NCI-H510A treated with DMSO at 0.1 percent for 48 hours (cell line): ENCODE data around the gene BPI.
"Not testable (repeated sequence)": the region's sequence is repeated elsewhere in the genome, so short reads cannot be mapped to it uniquely, and the experiment has no call there.

Source experiments
- DNase-seq: peaks from one replicate; lab custom pipeline; 2025; lab: John Stamatoyannopoulos, UW

The BPI gene

DNA sequence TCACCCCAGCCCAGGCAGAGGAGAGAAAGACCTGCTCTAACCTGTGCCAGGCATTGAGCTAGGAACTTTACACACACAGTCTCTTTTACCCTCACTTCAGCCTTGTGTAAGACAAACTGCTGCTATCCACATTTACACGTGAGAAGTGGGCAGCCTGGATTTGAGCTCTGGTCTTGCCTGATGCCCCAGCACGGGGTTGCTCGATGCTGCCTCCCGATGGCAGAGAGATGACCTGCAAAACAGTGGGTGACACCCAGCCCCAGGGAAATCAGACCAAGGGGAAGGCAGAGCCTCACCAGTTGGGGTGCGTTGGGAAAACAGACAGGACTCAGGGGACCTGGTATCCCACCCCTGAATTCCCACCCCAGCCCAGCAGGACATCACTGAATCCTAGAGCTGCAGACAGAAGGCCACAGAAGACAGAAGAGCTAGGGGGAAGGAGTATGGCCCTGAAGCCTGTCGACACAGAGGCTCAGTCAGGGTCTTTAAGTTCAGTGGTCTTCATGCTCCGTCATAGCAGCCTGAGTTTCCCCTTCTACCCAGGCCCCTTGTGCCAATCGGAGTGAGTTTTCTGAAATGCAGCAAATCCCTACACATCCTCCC lies 990 bp downstream of the BPI start:
- DNase-seq: no peak

GRCh38 chr20:38305541-38305940 lies 1.6 kb downstream of the BPI start:
- no peak for DNase-seq

DNA sequence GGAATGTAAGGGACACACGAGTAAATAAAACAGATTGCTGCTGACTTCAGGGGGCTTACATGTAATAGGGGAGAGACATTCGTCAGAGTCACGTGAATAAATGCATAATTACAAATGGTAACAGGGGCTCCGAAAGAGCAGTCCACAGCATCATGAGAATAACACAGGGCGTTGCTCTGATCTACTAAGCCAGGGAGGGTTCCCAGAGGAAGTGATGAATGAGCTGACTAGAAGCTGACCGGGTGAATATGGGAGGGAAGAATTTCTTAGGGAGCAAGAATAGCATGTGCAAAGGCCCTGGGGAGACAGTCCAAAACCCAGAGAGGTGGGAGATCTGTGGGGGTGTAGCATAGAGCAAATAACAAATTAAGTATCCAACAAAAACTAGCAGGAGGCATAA lies 2.4 kb downstream of the BPI start:
- no peak for DNase-seq

DNA sequence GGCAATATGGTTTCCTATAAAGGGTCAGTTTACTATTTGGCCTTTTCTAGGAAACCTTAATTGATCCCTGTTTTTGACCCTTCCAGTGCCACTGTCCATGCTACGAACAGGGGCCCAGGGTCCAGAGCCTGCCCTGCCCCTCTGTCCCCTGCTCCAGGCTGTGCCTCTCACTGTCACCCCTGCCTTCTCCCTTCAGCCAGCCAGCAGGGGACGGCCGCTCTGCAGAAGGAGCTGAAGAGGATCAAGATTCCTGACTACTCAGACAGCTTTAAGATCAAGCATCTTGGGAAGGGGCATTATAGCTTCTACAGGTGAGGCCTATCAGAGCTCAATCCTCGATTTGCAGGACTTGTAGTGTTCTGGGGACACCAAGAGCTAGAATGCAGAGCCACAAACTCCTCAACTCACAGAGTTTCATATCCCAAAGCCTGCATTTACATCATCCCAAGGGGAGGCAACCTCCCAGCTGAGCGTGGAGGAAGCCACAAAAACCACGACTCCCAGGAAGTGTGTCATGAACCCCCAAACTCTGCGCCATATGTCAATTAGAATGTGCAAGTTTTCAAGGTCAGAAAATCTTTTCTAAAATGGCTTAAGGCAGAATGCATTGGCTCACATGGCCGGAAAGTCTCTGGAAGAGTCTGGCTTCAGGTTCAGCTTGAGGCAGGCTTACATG lies 3.6 kb downstream of the BPI start:
- DNase-seq: no peak

DNA sequence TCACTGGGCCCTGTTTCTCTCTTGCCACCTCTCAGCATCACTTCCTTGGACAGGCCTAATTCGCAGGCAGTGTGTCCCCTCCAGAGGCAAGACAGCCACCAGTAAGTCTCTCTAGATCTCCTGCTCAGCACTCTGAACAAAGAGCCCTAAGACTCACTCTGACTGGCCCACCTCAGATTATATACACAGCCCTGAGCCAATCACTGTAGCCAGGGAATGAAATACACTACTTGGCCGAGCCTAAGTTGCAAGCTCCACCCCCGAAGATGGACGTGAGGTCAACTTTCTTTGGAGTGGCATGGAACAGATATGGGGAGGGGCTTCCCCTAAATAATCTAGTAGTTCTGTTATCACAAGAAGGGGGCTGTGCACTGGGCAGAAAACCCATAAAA lies 4.1 kb downstream of the BPI start:
- DNase-seq: no peak

DNA sequence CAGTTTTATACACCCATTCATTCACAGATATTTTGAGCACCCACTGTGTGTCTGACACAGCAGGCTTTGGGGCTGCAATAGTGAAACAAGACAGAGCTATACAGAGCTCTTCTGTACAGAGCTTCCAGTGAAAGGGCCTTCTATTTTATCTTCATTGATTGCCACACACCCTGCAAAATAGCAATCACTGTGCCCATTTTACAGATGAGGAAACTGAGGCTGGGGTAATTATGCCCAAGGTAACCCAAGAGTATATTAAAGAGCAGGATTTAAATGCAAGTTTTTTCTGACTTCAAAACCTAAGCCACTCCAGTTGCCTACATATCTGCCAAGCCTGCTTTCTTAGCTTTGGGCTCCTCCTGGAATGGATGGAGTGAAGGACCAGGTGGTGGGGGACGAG lies 4.5 kb downstream of the BPI start:
- no peak for DNase-seq

DNA sequence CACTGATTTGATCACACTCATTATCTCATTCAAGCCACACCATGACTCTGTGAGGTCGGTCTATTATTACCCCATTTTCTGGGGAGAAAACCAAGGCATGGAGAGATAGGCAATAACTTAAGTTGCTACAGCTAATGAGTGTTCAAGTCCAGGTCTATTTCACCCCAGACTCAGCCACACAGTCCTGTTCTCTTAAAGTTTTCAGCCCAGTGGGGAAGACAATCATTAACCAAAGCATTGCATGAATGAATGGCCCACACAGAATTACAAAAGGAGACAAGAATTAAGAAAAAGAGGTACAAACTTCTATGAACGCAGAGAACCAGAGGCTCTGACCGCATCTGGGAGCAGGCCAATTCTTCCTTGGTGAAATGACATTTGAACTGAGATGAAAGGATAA lies 7.1 kb downstream of the BPI start:
- DNase-seq: no peak

GRCh38 chr20:38311491-38311890 lies 7.5 kb downstream of the BPI start:
- no peak for DNase-seq

DNA sequence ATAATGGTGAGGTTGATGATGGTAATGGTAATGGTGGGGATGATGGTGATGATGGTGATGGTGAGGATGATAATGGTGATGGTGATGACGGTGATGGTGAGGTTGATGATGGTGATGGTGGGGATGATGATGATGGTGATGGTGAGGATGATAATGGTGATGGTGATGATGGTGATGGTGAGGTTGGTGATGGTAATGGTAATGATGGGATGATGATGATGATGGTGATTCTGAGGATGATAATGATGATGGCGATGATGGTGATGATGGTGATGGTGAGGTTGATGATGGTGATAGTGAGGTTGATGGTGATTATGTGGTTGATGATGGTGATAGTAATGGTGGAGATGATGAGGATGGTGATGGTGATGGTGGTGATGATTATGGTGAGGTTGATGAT lies 9.7 kb downstream of the BPI start:
- no peak for DNase-seq

GRCh38 chr20:38314350-38314749 lies 10.4 kb downstream of the BPI start:
- not testable (repeated sequence) for DNase-seq

DNA sequence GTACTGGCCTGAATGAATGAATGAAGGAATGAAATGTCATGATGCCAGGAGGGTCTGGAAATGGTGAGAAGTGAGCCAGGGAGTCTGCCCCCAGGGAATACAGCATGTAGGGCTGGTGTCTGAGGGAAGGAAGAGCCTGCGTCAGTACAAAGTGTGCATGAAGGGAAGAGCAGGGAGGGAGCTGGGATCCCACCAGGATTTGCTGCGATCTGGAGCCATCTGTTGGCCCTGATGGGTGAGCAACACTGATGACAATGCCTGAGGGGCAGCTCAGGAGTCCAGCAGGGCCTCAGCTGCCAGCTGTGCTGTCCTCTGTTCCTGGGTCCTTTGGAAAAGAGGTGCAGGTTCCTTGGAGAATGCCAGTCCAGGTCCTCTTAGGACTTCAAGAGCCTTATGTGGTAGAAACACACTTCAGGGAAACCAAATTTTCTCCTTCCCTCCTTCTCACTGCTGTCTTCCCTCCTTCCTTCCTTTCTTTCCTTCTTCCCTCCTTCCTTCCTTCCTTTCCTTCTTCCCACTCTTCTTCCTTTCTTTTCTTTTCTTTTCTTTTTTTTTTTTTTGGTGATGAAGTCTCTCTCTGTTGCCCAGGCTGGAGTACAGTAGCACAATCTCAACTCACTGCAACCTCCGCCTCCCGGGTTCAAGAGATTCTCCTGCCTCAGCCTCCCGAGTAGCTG lies 11.5 kb downstream of the BPI start:
- no peak for DNase-seq

DNA sequence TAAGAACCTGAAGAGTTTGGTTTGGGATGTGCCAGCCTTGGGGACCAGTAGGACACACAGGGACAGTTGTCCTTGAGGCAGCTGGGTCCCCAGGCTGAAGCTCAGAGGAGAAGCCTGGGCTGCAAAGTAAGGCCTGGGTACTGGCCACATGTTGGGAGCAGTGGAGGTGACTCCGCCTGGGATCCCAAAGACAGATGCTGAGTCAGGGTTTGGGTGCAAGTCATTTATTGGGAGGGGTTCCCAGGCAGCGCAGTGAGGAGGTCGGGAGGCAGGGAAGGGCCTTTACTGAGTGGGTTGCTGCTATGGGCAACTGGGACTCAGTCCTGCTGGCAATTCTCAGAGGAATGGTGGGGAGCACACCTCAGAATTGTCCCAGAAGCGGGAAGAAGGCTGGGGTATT lies 12.4 kb downstream of the BPI start:
- DNase-seq: no peak

DNA sequence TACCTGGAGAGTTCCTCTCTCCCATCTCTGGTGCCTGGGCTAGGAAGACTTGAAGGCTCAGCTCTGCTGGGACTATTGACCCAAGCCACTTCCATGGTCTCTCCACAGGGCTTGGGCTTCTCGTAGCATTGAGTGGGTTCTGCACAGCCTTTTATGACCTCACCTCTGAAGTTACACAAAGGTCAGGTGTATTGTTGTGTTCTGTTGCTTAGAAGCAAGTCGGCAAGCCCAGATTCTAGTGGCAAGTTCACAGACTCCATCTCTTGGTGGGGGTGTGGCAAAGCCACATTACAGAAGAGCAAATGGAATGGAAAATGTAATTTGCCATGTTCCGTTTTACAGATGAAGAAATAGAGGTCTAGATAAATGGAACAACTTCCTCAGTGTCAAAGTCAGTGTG lies 13.5 kb downstream of the BPI start:
- DNase-seq: no peak

DNA sequence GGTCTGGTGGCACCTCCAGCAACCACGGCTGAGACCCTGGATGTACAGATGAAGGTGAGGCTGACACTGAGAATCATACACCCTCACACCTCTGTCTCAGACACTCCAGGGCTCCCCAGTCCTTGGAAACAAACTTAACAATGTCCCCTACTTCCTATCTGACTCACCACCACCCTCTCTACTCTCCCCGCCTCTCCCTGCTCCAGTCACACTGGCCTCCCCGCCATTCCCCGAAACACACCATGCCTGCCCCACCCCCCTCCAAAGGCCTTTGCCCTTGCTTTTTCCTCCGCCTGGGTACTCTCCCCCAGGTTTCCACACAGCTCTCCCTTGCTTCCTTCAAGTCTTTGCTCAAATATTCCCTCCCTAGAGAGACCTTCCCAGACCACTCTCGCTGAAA lies 16.3 kb downstream of the BPI start:
- no peak for DNase-seq

DNA sequence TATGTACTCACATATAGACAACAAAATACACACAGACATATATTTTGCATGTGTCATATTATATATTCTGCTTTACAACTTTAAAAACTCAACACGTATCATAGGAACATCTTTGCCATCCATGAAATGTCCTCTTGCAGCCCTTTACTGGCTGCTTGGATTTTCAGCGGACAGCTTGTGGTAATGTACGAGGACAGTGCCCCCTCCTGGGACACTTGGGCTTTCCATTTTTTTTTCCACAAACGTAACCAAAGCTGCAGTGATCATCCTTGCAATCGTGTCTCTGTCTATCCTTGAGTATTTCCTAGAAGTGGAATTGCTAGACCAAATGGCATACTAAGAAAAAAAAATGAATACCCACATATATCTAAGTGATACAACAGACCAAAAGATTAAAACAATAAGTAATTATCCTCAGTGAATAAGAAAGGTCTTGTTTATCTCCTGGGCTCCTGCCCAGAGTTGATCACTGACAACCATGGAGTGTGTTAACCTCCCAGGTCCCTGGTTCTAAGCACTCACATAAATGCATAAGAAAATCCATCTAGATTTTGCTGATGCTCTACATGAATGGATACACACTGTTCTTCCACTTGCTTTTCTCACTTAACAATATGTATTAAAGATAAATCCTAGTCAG lies 18.1 kb downstream of the BPI start:
- DNase-seq: peak; percentile 21

DNA sequence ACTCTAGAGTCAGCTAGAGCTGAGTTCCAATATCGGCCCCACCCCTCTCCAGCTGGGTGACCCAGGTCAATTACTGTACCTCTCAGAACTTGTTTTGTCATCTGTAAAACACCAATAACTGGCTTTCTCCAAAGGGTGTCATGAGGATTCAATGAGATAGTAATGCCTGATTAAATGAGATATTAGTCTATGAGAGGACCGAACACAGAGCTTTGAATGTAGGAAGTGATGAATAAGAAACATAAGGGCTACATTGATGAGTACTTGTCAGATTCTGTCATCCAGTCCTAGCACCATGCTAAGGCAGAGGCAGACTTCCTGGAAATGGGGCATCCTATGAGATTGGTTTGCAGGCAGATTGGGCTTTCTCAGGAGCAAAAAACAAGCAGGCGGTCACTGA lies 20.2 kb downstream of the BPI start:
- no peak for DNase-seq

DNA sequence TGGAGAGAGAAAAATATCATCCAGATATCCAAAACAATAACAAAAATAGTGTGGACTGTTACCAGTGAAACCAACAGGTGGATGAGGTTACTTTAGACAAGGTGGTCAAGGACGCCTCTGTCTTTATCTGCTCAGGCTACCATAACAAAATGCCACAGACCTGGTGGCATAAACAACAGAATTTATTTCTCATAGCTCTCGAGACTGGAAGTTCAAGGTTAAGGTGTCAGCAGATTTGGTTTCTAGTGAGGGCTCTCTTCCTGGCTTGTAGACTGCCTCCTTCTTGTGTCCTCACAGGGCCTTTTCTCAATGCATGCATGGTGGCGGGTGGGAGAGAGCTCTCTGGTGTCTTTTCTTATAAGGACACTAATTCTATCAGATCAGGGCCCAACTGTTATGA lies 21.2 kb downstream of the BPI start:
- DNase-seq: no peak

DNA sequence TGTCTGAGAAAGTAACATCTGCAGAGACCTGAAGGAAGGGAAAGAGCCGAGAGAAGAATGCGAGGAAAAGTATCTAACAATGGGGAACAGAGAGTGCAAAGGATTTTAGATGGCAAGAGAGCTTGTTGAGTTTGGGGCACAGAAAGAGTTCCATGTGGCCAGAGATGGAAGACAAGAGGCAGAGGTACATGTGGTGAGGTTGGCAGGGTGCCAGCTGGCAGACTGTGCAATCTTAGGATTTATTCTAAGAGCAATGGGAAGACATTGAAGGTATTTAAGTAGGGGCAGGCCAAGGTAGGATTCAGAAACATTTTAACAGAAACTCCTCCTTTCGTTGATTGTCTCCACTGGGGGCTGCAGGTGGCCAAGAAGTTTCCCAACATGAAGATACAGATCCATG lies 21.9 kb downstream of the BPI start:
- no peak for DNase-seq

DNA sequence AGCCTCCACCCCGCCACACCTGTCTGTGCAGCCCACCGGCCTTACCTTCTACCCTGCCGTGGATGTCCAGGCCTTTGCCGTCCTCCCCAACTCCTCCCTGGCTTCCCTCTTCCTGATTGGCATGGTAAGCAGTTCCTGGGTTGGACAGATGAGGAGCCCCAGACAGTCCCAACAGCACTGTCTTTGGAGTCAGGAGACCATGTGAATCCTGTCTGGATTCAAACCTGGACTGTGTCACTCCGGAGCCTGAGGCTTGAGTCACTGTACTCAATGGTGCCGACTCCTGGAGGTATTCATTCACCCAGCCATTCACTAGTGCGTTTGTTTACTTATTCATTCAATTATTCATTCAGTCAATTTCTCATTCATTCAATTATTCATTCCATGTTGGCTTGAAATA lies 22.4 kb downstream of the BPI start:
- no peak for DNase-seq

DNA sequence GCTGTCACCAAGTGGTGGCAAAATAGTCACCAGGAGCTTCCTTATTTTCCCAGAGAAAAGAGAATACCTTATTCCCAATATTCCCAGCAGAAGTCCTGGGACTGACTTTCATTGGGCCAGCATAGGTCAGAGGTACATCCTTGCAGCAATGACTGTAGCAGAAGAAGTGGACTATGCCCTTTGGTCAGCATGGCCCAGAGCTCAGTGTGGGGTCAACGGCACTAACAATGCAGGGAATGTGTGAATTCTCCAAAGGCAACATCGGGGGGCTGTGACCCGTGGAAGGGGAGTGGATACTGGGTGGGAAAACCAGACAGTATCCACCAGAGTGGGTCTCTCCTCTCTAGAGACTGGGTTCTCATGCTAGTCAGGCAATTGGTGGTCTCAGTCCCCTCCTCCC lies 26.7 kb downstream of the BPI start:
- DNase-seq: no peak

GRCh38 chr20:38331245-38331644 lies 27.3 kb downstream of the BPI start:
- DNase-seq: no peak

DNA sequence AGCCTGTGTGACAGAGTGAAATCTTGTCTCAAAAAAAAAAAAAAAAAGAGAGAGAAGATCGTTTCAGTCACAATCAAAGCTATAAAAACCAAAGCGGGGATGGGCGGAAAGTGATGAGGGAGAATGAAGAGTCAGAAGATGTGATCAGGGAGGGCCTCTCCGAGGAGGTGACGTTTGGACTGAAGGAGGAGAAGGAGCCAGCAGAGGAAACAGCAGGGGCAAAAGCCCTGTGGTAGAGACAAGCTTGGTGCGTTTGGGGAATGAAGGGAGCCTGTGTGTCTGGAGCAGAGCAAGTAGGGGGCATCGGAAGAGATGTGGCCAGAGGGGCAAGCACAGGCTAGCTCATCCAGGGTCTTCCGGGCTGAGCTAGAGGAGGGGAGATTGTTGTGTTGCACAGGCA lies 27.9 kb downstream of the BPI start:
- no peak for DNase-seq

GRCh38 chr20:38334016-38334415 lies 30.1 kb downstream of the BPI start:
- no peak for DNase-seq
